Sigmoid colon (tissue), 4 donors: Measurements from ENCODE around the gene TAP1.

Source experiments
- CTCF ChIP-seq, 4 experiments: fragments of 450-650 bp in 3 of 4; fragments of 200-600 bp in 1 of 4; IDR thresholded peaks; one replicate each; pipeline ENCODE4 v1.5.1; 2016 to 2019; ENCODE audit warnings: antibody characterized with exemption in 4 of 4, mild to moderate bottlenecking in 3 of 4, moderate library complexity in 2 of 4
- EP300 ChIP-seq, 4 donors: sonication (generic); formaldehyde crosslinking; IDR thresholded peaks; one replicate each; pipeline ENCODE4 v1.6.1; 2017; ENCODE audit warnings: antibody characterized with exemption in 4 of 4
- POLR2A ChIP-seq, 2 donors: fragments of 450-650 bp; IDR thresholded peaks; one replicate each; pipeline ENCODE4 v1.6.1; 2016; ENCODE audit warnings: antibody characterized with exemption in 2 of 2, mild to moderate bottlenecking in 2 of 2, moderate library complexity in 2 of 2
- POLR2AphosphoS5 ChIP-seq, 4 donors: sonication (generic); formaldehyde crosslinking; IDR thresholded peaks; one replicate each; pipeline ENCODE4 v1.6.1; 2017; ENCODE audit warnings: antibody characterized with exemption in 4 of 4

GRCh38 chr6:32829495-32829894, 24.0 kb downstream of the TAP1 start:
- TF ChIP-seq CTCF (IDR thresholded peaks at IDR 0.05): no peak
- no peak for TF ChIP-seq POLR2A (IDR thresholded peaks at IDR 0.05)
- no peak for TF ChIP-seq EP300 (IDR thresholded peaks at IDR 0.05)
- TF ChIP-seq POLR2AphosphoS5 (IDR thresholded peaks at IDR 0.05): no peak
